H9 (cell line): Measurements from ENCODE around the gene PCDHAC2. TPM values are rescaled to one million over a fixed set of nuclear protein-coding genes. Genes with fewer than 3 reads are reported as not detected.

ENCODE experiments used
- DNase-seq: peaks from one replicate; pipeline ENCODE4 v3.0.0-alpha.2; 2017
- H2AFZ ChIP-seq: one replicate; pipeline ENCODE4 v1.6.1; 2013; ENCODE audit warnings: mild to moderate bottlenecking, low read length, control low read depth, moderate library complexity
- H2AK5ac ChIP-seq: 2 replicates; pipeline ENCODE4 v1.6.1; 2013; ENCODE audit warnings: low read length, control low read depth, mixed read lengths; ENCODE audit not compliant: insufficient read length
- H2BK120ac ChIP-seq: one replicate; pipeline ENCODE4 v1.6.1; 2013; ENCODE audit warnings: low read depth, mild to moderate bottlenecking, low read length, control low read depth, inconsistent platforms; ENCODE audit not compliant: poor library complexity, severe bottlenecking
- H2BK12ac ChIP-seq: 2 replicates; pipeline ENCODE4 v1.6.1; 2013; ENCODE audit warnings: low read length, control low read depth, mixed read lengths, low read depth; ENCODE audit not compliant: insufficient read length
- H2BK15ac ChIP-seq: 2 replicates; pipeline ENCODE4 v1.6.1; 2013; ENCODE audit warnings: low read depth, low read length, control low read depth
- H2BK20ac ChIP-seq: one replicate; pipeline ENCODE4 v1.6.1; 2013; ENCODE audit warnings: low read depth, mild to moderate bottlenecking, low read length, control low read depth, inconsistent platforms; ENCODE audit not compliant: poor library complexity, severe bottlenecking
- H2BK5ac ChIP-seq: 2 replicates; pipeline ENCODE4 v1.6.1; 2013; ENCODE audit warnings: low read length, control low read depth, mixed read lengths; ENCODE audit not compliant: insufficient read length
- H3K14ac ChIP-seq: 2 replicates; pipeline ENCODE4 v1.6.1; 2013; ENCODE audit warnings: low read length, control low read depth; ENCODE audit not compliant: insufficient read depth
- H3K18ac ChIP-seq: 2 replicates; pipeline ENCODE4 v1.6.1; 2013; ENCODE audit warnings: low read depth, mild to moderate bottlenecking, mixed read lengths, low read length, control low read depth; ENCODE audit not compliant: insufficient read length
- H3K23ac ChIP-seq: 2 replicates; pipeline ENCODE4 v1.6.1; 2013; ENCODE audit warnings: low read length, control low read depth, mixed read lengths, low read depth; ENCODE audit not compliant: insufficient read length
- H3K23me2 ChIP-seq: 2 replicates; pipeline ENCODE4 v1.6.1; 2013; ENCODE audit warnings: low read depth, mild to moderate bottlenecking, mixed read lengths, low read length, control low read depth; ENCODE audit not compliant: insufficient read length, poor library complexity, severe bottlenecking
- H3K27ac ChIP-seq: 2 replicates; pipeline ENCODE4 v1.5.1; 2013; ENCODE audit warnings: low read length, control low read depth, mixed read lengths, low read depth; ENCODE audit not compliant: insufficient read length
- H3K27me3 ChIP-seq: 2 replicates; pipeline ENCODE4 v1.6.1; 2013; ENCODE audit warnings: low read length, control low read depth, inconsistent platforms; ENCODE audit not compliant: insufficient read depth
- H3K4ac ChIP-seq: 2 replicates; pipeline ENCODE4 v1.6.1; 2013; ENCODE audit warnings: low read depth, mild to moderate bottlenecking, control low read depth, inconsistent platforms, low read length, moderate library complexity
- H3K4me1 ChIP-seq: 2 replicates; pipeline ENCODE4 v1.6.1; 2013; ENCODE audit warnings: low read length, control low read depth, inconsistent platforms; ENCODE audit not compliant: insufficient read depth
- H3K4me2 ChIP-seq: 2 replicates; pipeline ENCODE4 v1.6.1; 2013; ENCODE audit warnings: low read length, control low read depth, mixed read lengths; ENCODE audit not compliant: insufficient read length, insufficient read depth
- H3K56ac ChIP-seq: 2 replicates; pipeline ENCODE4 v1.6.1; 2013; ENCODE audit warnings: low read depth, mild to moderate bottlenecking, mixed read lengths, low read length, control low read depth; ENCODE audit not compliant: insufficient read length
- H3K79me1 ChIP-seq: 2 replicates; pipeline ENCODE4 v1.6.1; 2013; ENCODE audit warnings: low read depth, mild to moderate bottlenecking, moderate library complexity, low read length, control low read depth, inconsistent platforms; ENCODE audit not compliant: insufficient read depth, poor library complexity, severe bottlenecking
- H3K79me2 ChIP-seq: 2 replicates; pipeline ENCODE4 v1.6.1; 2013; ENCODE audit warnings: low read length, control low read depth, inconsistent platforms; ENCODE audit not compliant: insufficient read depth
- H3K9ac ChIP-seq: 2 replicates; pipeline ENCODE4 v1.6.1; 2013; ENCODE audit warnings: low read length, control low read depth, mixed read lengths; ENCODE audit not compliant: insufficient read length; ENCODE audit errors: extremely low read depth
- H3K9me3 ChIP-seq: one replicate; pipeline ENCODE4 v1.6.1; 2013; ENCODE audit warnings: low read depth, low read length, inconsistent platforms; ENCODE audit not compliant: control insufficient read depth
- H3T11ph ChIP-seq: one replicate; pipeline ENCODE4 v1.6.1; 2013; ENCODE audit warnings: mild to moderate bottlenecking, low read length, control low read depth, inconsistent platforms
- H4K20me1 ChIP-seq: one replicate; pipeline ENCODE4 v1.6.1; 2013; ENCODE audit not compliant: control insufficient read depth, insufficient read length, insufficient read depth
- H4K5ac ChIP-seq: 2 replicates; pipeline ENCODE4 v1.6.1; 2013; ENCODE audit warnings: low read depth, mild to moderate bottlenecking, mixed read lengths, low read length, control low read depth; ENCODE audit not compliant: insufficient read length
- H4K8ac ChIP-seq: replicated peaks from 2 replicates; pipeline ENCODE4 v1.6.1; 2013; ENCODE audit warnings: low read length, control low read depth, mixed read lengths, low read depth; ENCODE audit not compliant: insufficient read length
- H4K91ac ChIP-seq: 2 replicates; pipeline ENCODE4 v1.6.1; 2013; ENCODE audit warnings: low read depth, mild to moderate bottlenecking, moderate library complexity, mixed read lengths, low read length, control low read depth; ENCODE audit not compliant: insufficient read length
- H3K27ac Mint-ChIP-seq, 3 experiments: 2 replicates in 2 of 3; 3 replicates in 1 of 3; pipeline ENCODE4 v1.8.0; 2020 to 2021; ENCODE audit warnings: mixed read lengths in 3 of 3, mild to moderate bottlenecking in 1 of 3, moderate library complexity in 1 of 3
- H3K27me3 Mint-ChIP-seq: 2 replicates; pipeline ENCODE4 v1.8.0; 2021; ENCODE audit warnings: low read depth, mild to moderate bottlenecking, moderate library complexity, mixed read lengths
- H3K36me3 Mint-ChIP-seq, 3 experiments: 2 replicates in 2 of 3; 3 replicates in 1 of 3; pipeline ENCODE4 v1.8.0; 2020 to 2021; ENCODE audit warnings: low read depth in 3 of 3, mixed read lengths in 3 of 3; ENCODE audit not compliant: insufficient read depth in 1 of 3
- H3K4me1 Mint-ChIP-seq, 2 experiments: 2 replicates each; pipeline ENCODE4 v1.8.0; 2020; ENCODE audit warnings: mixed read lengths in 2 of 2
- H3K4me3 Mint-ChIP-seq, 2 experiments: 2 replicates in 1 of 2; 3 replicates in 1 of 2; pipeline ENCODE4 v1.8.0; 2020 to 2021; ENCODE audit warnings: mild to moderate bottlenecking in 2 of 2, mixed read lengths in 2 of 2, moderate library complexity in 1 of 2
- H3K9me3 Mint-ChIP-seq, 2 experiments: 2 replicates in 1 of 2; 3 replicates in 1 of 2; pipeline ENCODE4 v1.8.0; 2020; ENCODE audit warnings: mild to moderate bottlenecking in 2 of 2, mixed read lengths in 2 of 2, moderate library complexity in 1 of 2
- WGBS: extraction: QIAGEN DNeasy Blood & Tissue Kit; methylation state at CpG from one replicate; pipeline ENCODE4 v1.1.7; 2013; ENCODE audit warnings: missing lambda C conversion rate, low lambda C conversion rate, mixed read lengths; ENCODE audit not compliant: insufficient read length; ENCODE audit errors: extremely low coverage; 5-methylcytosine and 5-hydroxymethylcytosine counted together
- total RNA-seq: library from RNA; stranded (reverse); gene quantifications from 2 replicates; pipeline ENCODE4 v1.2.1, GENCODE V29; 2021
- TF ChIP-seq, protein P1 (sequence below): fragments of 200-600 bp; sonication (generic); conservative IDR thresholded peaks from 3 replicates; pipeline ENCODE4 v1.8.0; 2021; ENCODE audit warnings: antibody characterized with exemption, mild to moderate bottlenecking

Gene PCDHAC2
- total RNA-seq, 1 experiment from 2014 or later: 4.8 TPM

DNA sequence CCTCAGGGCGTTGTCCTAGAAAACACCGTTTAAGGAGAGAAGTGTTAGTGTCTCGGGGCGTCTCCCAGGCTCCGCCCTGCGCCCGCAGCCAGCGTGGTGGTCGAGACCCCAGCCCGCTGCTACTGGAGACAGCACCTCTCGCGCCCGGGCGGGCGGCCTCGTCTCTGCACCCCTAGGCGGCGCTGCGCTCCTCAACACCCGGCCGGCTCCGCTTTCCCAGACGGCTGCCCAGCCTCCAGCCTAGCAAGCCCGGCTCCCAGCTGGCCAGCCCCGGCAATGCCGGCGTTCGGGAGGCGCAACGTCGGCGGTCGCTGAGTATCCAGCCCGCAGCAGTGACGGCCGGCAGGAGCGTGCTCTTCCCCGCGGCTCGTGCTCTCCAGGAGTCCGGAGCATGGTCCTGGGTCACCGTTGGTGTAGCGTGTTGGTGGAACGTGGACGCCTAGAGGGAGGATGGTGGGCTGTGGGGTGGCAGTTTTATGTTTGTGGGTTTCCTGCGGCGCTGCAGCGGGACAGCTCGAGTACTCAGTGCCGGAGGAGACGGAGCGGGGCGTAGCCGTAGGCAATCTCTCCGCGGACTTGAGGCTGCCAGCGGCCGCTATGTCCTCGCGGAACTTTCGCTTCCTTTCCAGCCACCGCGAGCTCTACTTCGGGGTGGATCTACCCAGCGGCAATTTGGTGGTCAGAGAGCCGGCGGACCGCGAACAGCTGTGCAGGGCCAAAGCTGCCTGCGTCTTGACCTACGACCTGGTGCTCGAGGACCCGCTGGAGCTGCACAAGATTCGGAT is 39.6 kb upstream of the PCDHAC2 start:
- Histone ChIP-seq H3K27me3 (no peaks in the 10 kb centered on the region; the same call in 1 of the 2 replicates), H3K27ac (no peak overlapping the region), H2BK20ac (no peak overlapping the region), H2BK15ac (no peak overlapping the region), H2BK5ac (no peak overlapping the region), H4K91ac (no peak overlapping the region), H3K4ac (no peak overlapping the region), H4K8ac (no peak overlapping the region), H3K79me1 (no peaks in the 10 kb centered on the region), H4K20me1 (no peaks in the 10 kb centered on the region), H4K5ac (no peak overlapping the region), H2BK12ac (no peak overlapping the region), H3K9me3 (no peaks in the 10 kb centered on the region), H3K14ac (peak overlapping the region; percentile 63; the same call in 1 of the 2 replicates), H2AK5ac (no peak overlapping the region), H3K23me2 (peaks cover 15% of the 10 kb centered on the region), H3K18ac (no peak overlapping the region), H2BK120ac (no peak overlapping the region), H3K4me1 (no peaks in the 10 kb centered on the region), H3K56ac (no peak overlapping the region), H3K9ac (peak overlapping the region; percentile 60), H3K23ac (no peak overlapping the region), H3T11ph (no peak overlapping the region), H2AFZ (no peak overlapping the region), H3K4me2 (peak overlapping the region; percentile 73), H3K79me2 (no peaks in the 10 kb centered on the region)
- no CpG with 5 or more reads among the region's 74 CpGs for WGBS
- DNase-seq: peak; percentile 95
- TF ChIP-seq, protein P1, sequence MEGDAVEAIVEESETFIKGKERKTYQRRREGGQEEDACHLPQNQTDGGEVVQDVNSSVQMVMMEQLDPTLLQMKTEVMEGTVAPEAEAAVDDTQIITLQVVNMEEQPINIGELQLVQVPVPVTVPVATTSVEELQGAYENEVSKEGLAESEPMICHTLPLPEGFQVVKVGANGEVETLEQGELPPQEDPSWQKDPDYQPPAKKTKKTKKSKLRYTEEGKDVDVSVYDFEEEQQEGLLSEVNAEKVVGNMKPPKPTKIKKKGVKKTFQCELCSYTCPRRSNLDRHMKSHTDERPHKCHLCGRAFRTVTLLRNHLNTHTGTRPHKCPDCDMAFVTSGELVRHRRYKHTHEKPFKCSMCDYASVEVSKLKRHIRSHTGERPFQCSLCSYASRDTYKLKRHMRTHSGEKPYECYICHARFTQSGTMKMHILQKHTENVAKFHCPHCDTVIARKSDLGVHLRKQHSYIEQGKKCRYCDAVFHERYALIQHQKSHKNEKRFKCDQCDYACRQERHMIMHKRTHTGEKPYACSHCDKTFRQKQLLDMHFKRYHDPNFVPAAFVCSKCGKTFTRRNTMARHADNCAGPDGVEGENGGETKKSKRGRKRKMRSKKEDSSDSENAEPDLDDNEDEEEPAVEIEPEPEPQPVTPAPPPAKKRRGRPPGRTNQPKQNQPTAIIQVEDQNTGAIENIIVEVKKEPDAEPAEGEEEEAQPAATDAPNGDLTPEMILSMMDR: peak; percentile 99
- Mint-ChIP-seq H3K27ac (peak overlapping the region; percentile 35 to 91 (median 70); a peak in 4 of 7 replicates), H3K27me3 (peaks cover 40% of the 10 kb centered on the region), H3K9me3 (no peaks in the 10 kb centered on the region; a peak in 1 of 5 replicates), H3K36me3 (peaks cover 0 to 5% (median 0%) of the 10 kb centered on the region in 3 experiments; a peak in 1 of 7 replicates), H3K4me1 (peaks cover 24 to 30% of the 10 kb centered on the region in 2 experiments), H3K4me3 (peak overlapping the region; percentile 82 to 89)
